Measurements from ENCODE around the gene PHPT1. TPM values are rescaled to one million over a fixed set of nuclear protein-coding genes. Genes with fewer than 3 reads are reported as not detected.

PHPT1 gene
- total and polyA plus RNA-seq, 2 experiments from 2014 or later = 101 to 390 TPM

DNA sequence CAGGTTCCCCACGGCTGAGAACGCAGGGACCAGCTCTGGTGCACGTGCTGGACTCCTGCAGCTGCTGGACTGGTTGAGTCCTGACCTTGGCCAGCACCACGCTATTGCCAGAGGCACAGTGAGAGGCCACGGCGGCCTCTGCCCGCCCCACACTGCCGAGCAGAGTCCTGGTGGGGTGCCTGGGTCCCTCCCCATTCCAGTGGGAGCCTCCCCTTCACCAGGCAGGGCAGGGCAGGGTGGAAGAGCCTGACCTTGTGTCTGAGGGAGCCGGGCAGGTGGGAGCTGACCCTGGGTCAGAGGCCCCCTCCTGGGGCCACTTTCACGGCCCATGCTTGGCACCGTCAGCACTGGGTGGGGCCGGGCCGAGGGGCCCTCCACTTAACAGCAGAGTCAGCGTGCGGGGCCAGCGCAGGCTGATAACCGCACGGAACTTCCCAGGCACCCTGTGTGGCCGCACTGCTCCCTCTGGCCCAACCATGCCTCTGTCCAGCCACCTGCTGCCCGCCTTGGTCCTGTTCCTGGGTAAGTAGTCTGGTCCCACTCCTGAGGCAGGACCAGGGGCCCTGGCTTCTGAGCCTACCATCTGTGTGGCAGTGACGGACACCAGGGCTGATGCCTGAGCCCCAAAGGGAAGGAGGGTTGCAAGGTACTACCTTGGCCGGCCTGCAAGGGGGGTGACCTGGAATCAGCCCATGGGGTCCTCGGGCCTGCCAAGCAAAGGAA is 2.9 kb downstream of the PHPT1 start, which contains the start of gene MAMDC4:
TSS of gene MAMDC4 (plus strand) at position 406 of the 723 bp plus-strand sequence. CDS start at position 477, 71 bp downstream.
- Histone ChIP-seq H3K79me2 (peaks cover 12% of the 10 kb centered on the region), H2AFZ (no peak within 1 kb of the TSS), H3K9me2 (replicated peaks; ENCODE audit: insufficient read depth) (no peaks in the 10 kb centered on the region), H3K4me3 (no peak within 1 kb of the TSS), H3K36me3 (replicated peaks; ENCODE audit: insufficient read depth, low read depth) (no peaks in the 10 kb centered on the region), H4K20me1 (ENCODE audit: insufficient read depth, poor library complexity, severe bottlenecking) (peaks cover 12% of the 10 kb centered on the region), H3K4me2 (no peak within 1 kb of the TSS), H3K27ac (no peak within 1 kb of the TSS), H3K9me3 (ENCODE audit: low read depth) (no peaks in the 10 kb centered on the region), H3K27me3 (no peaks in the 10 kb centered on the region), H3K4me1 (ENCODE audit: insufficient read depth) (peaks cover 8% of the 10 kb centered on the region)
- no peak for DNase-seq (ENCODE audit: low spot score)
- WGBS (ENCODE audit: low lambda C conversion rate, missing lambda C conversion rate) = 91% methylated on average over 21 of the region's 23 CpGs
- TF ChIP-seq CTCF (IDR thresholded peaks at IDR 0.05; ENCODE audit: poor library complexity) (no peak), EZH2 (IDR thresholded peaks at IDR 0.05; ENCODE audit: borderline replicate concordance) (no peak)

DNA sequence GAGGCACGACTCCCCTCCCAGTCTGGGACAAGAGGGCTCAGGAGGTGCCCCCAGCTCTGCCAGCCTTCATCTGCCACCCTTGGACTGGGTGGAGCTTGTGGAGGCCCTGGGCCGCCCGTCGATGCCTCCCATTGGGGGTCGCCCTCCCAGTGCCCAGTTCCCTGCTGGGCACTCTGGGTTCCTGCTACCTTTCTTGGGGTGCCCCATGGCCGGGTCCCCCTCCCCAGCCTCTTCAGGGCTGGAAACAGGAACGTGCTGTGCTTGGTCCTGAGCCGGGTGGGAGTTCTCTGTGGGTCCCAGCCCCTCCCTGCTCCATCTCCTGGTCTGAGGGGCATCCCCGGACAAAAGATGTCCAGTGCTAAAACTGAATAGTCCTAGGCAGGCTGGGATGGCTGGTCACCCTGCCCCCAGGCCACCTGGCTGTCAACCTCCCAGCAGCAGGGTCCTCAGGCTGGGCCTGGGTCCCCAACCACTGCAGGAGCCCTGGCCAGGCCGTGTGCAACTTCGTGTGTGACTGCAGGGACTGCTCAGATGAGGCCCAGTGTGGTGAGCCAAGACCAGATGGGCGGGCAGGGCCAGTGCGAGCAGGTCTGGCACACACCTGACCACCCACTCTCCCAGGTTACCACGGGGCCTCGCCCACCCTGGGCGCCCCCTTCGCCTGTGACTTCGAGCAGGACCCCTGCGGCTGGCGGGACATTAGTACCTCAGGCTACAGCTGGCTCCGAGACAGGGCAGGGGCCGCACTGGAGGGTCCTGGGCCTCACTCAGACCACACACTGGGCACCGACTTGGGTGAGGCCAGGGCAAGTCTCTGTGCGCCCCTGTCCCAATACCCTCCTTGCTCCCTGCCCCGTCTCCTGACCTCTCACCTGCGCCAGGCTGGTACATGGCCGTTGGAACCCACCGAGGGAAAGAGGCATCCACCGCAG is 3.7 kb downstream of the PHPT1 start:
- Histone ChIP-seq H3K4me3 (no peak overlapping the region), H3K36me3 (replicated peaks; ENCODE audit: insufficient read depth, low read depth) (no peaks in the 10 kb centered on the region), H2AFZ (no peak overlapping the region), H3K9me3 (ENCODE audit: low read depth) (no peaks in the 10 kb centered on the region), H3K4me2 (no peak overlapping the region), H3K4me1 (ENCODE audit: insufficient read depth) (peaks cover 8% of the 10 kb centered on the region), H3K27ac (no peak overlapping the region), H3K27me3 (no peaks in the 10 kb centered on the region), H3K9me2 (replicated peaks; ENCODE audit: insufficient read depth) (no peaks in the 10 kb centered on the region), H4K20me1 (ENCODE audit: insufficient read depth, poor library complexity, severe bottlenecking) (peaks cover 12% of the 10 kb centered on the region), H3K79me2 (peaks cover 12% of the 10 kb centered on the region)
- no peak for TF ChIP-seq EZH2phosphoT487 (IDR thresholded peaks at IDR 0.05; ENCODE audit: low read depth, severe bottlenecking, unreplicated experiment)
- TF ChIP-seq EZH2 (IDR thresholded peaks at IDR 0.05; ENCODE audit: borderline replicate concordance) = no peak
- TF ChIP-seq CTCF (IDR thresholded peaks at IDR 0.05; ENCODE audit: poor library complexity) = no peak
- DNase-seq (ENCODE audit: low spot score) = no peak
- WGBS (ENCODE audit: low lambda C conversion rate, missing lambda C conversion rate) = 94% methylated on average over 28 of the region's 29 CpGs

GRCh38 chr9:136853596-136854112 is 4.4 kb downstream of the PHPT1 start:
- no peak overlapping the region for H3K27ac ChIP-seq
- H3K4me1 ChIP-seq (ENCODE audit: insufficient read depth) = peaks cover 10% of the 10 kb centered on the region

More at GRCh38 chr9:136853596-136854112, 4.4 kb downstream of the PHPT1 start:
- no peaks in the 10 kb centered on the region for H3K9me3 ChIP-seq (ENCODE audit: low read depth)
- no peaks in the 10 kb centered on the region for H3K36me3 ChIP-seq (replicated peaks; ENCODE audit: insufficient read depth, low read depth)
- WGBS (ENCODE audit: low lambda C conversion rate, missing lambda C conversion rate) = 96% methylated on average over 16 of the region's 18 CpGs
- no peak overlapping the region for H3K4me3 ChIP-seq
- H2AFZ ChIP-seq = no peak overlapping the region
- peaks cover 12% of the 10 kb centered on the region for H3K79me2 ChIP-seq
- H4K20me1 ChIP-seq (ENCODE audit: insufficient read depth, poor library complexity, severe bottlenecking) = peaks cover 12% of the 10 kb centered on the region
- TF ChIP-seq CTCF (IDR thresholded peaks at IDR 0.05; ENCODE audit: poor library complexity) (no peak), EZH2phosphoT487 (IDR thresholded peaks at IDR 0.05; ENCODE audit: low read depth, severe bottlenecking, unreplicated experiment) (no peak), EZH2 (IDR thresholded peaks at IDR 0.05; ENCODE audit: borderline replicate concordance) (no peak)
- H3K4me2 ChIP-seq = no peak overlapping the region
- H3K9me2 ChIP-seq (replicated peaks; ENCODE audit: insufficient read depth) = no peaks in the 10 kb centered on the region
- no peak for DNase-seq (ENCODE audit: low spot score)
- no peaks in the 10 kb centered on the region for H3K27me3 ChIP-seq

Measured in hepatocyte (in vitro differentiated cells).